Left kidney (tissue), 8 donors: Measurements from ENCODE around the gene NUP54. TPM values are rescaled to one million over a fixed set of nuclear protein-coding genes. Genes with fewer than 3 reads are reported as not detected.

Source experiments
- DNase-seq: peaks from one replicate; pipeline ENCODE4 v3.0.0-alpha.2; 2013
- long read RNA-seq, 8 donors: transcript quantifications; one replicate each; lab custom pipeline, GENCODE V29; 2026
- polyA plus RNA-seq: library from polyadenylated mRNA; unstranded; fragments of 120-200 nt; gene quantifications from one replicate; pipeline ENCODE4 v1.2.1, GENCODE V29; 2013; ENCODE audit not compliant: insufficient read length

The NUP54 gene, protein sequence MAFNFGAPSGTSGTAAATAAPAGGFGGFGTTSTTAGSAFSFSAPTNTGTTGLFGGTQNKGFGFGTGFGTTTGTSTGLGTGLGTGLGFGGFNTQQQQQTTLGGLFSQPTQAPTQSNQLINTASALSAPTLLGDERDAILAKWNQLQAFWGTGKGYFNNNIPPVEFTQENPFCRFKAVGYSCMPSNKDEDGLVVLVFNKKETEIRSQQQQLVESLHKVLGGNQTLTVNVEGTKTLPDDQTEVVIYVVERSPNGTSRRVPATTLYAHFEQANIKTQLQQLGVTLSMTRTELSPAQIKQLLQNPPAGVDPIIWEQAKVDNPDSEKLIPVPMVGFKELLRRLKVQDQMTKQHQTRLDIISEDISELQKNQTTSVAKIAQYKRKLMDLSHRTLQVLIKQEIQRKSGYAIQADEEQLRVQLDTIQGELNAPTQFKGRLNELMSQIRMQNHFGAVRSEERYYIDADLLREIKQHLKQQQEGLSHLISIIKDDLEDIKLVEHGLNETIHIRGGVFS
- 93.6 TPM for polyA plus RNA-seq
- long read RNA-seq, donor 1, transcript NUP54-201 (12 exons, 2,367 nt), result major isoform, 12 of 18 reads
- long read RNA-seq, donor 1, partial matches to known transcripts, result 5 of 18 reads
- long read RNA-seq, donor 1, other reads (novel, unspliced or antisense), result 0 of 18 reads
- long read RNA-seq, donor 2, transcript NUP54-201 (12 exons, 2,367 nt), result major isoform, 8 of 16 reads
- long read RNA-seq, donor 2, partial matches to known transcripts, result 7 of 16 reads
- long read RNA-seq, donor 2, other reads (novel, unspliced or antisense), result 0 of 16 reads
- long read RNA-seq, donor 3, transcript NUP54-201 (12 exons, 2,367 nt), result major isoform, 8 of 19 reads
- long read RNA-seq, donor 3, partial matches to known transcripts, result 10 of 19 reads
- long read RNA-seq, donor 3, other reads (novel, unspliced or antisense), result 0 of 19 reads
- long read RNA-seq, donor 4, partial matches to known transcripts, result 0 of 1 reads
- long read RNA-seq, donor 4, other reads (novel, unspliced or antisense), result 0 of 1 reads
- long read RNA-seq, donor 5, transcript NUP54-201 (12 exons, 2,367 nt), result major isoform, 18 of 35 reads
- long read RNA-seq, donor 5, partial matches to known transcripts, result 16 of 35 reads
- long read RNA-seq, donor 5, other reads (novel, unspliced or antisense), result 0 of 35 reads
- long read RNA-seq, donor 6, transcript NUP54-201 (12 exons, 2,367 nt), result major isoform, 11 of 29 reads
- long read RNA-seq, donor 6, partial matches to known transcripts, result 18 of 29 reads
- long read RNA-seq, donor 6, other reads (novel, unspliced or antisense), result 0 of 29 reads
- long read RNA-seq, donor 7, transcript NUP54-201 (12 exons, 2,367 nt), result major isoform, 6 of 20 reads
- long read RNA-seq, donor 7, partial matches to known transcripts, result 12 of 20 reads
- long read RNA-seq, donor 7, other reads (novel, unspliced or antisense), result 0 of 20 reads
- long read RNA-seq, donor 8, transcript NUP54-201 (12 exons, 2,367 nt), result major isoform, 6 of 6 reads
- long read RNA-seq, donor 8, partial matches to known transcripts, result 0 of 6 reads
- long read RNA-seq, donor 8, other reads (novel, unspliced or antisense), result 0 of 6 reads

- peak; percentile 96 for DNase-seq
These were observed at the start of gene NUP54 for GRCh38 chr4:76148142-76148865. Gene NUP54 (minus strand): TSS chr4:76148397. CDS start chr4:76148374, 23 bp downstream.

DNA sequence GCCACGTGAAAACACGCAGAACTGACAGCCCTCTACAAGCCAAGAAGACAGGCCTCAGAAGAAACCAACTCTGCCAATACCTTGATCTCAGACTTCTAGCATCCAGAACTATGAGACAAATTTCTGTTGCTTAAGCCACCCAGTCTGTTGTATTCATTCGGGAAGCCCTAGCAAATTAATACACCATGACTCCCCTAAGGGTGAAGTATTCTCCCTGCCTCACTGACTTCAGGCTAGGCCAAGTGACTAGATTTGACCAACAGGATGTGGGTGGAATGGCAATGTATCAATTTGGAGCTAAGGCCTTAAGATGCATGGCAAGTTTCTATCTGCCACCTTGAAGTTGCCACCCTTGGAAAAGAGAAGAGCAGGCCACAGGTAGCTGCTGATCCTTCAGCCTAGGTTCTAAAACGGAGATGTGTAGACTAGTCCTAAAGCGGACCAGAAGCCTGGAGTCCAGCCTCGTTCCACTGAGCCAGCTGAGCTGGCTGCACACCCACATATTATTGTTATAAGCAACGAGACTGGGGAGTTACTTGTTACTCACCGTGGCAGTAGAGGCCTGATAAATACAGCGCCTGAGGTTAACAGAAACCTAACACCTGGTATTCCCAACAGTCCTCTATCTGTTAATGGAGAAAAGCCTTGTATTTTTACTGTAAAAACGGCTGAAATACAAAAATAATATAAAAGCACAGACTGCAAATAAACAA, 49.0 kb upstream of the NUP54 start:
- no peak for DNase-seq

GRCh38 chr4:76196376-76196775, 48.2 kb upstream of the NUP54 start:
- DNase-seq, result no peak

- DNase-seq, result no peak
These were observed 47.1 kb upstream of the NUP54 start for GRCh38 chr4:76195326-76195725.

- DNase-seq, result no peak
These were observed 46.1 kb upstream of the NUP54 start for GRCh38 chr4:76194325-76194724.

- no peak for DNase-seq
These were observed 44.0 kb upstream of the NUP54 start for GRCh38 chr4:76192236-76192635.

- no peak for DNase-seq
These were observed 40.4 kb upstream of the NUP54 start for GRCh38 chr4:76188557-76188956.

DNA sequence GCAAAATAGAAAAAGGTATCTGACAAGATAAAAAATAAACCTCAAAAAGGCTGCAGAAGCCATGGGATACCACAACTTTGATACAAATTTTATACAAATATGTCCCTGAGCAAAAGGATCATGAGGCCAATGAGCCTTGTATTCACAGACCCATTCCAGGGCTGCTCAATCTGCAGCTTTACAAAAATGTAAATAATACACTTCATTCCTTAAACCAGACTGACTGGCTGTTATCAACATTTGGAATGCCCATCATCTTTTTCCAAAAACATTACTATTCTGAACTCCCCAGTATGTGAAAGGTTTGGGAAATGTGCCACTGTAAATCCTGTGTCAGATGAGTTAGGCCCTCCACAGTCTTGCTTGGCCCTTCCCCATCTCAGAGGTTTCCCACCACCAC, 40.0 kb upstream of the NUP54 start:
- no peak for DNase-seq

DNA sequence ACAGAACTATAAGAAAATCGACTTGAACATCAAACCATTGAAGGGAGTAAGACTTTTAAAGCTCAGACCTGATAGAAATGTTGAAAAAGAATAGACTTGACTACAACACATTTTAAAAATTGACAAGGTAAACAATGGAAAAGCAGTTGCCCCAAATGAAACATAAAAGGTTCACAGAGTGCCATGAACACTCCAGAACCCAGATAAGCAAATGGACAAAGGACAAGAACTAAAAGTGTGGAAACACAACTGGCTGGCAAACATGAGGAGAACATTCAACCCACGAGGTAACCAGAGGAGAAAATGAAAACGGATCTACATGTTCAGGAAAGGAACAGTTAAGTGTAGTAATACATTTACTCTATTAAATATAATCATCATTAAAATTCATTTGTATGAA, 39.0 kb upstream of the NUP54 start:
- DNase-seq, result no peak

GRCh38 chr4:76182463-76182862, 34.3 kb upstream of the NUP54 start:
- DNase-seq, result no peak

GRCh38 chr4:76179398-76180318, 31.5 kb upstream of the NUP54 start:
- peak; percentile 76 for DNase-seq

GRCh38 chr4:76178296-76178695, 30.1 kb upstream of the NUP54 start:
- no peak for DNase-seq

GRCh38 chr4:76177709-76178108, 29.5 kb upstream of the NUP54 start:
- DNase-seq, result no peak

- no peak for DNase-seq
These were observed 27.1 kb upstream of the NUP54 start for GRCh38 chr4:76175336-76175735.

DNA sequence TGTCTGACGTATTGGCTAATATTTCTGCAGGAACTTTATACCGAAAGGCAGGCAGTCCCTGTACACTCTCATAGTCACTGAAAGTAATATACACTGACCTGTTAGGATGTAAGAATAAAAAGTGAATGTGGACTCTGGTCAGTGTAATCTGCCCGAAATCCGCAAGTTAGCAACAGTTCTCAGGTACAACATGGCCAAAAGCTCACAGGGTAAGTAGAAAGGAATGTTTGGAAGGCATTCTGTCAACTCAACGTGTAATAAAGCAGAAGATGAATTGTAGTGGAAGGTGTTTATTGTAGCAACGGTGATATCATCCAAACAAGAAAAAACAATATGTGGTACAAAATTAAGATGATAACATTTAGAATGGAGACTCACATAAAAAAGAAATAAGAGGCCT, 26.0 kb upstream of the NUP54 start:
- no peak for DNase-seq

DNA sequence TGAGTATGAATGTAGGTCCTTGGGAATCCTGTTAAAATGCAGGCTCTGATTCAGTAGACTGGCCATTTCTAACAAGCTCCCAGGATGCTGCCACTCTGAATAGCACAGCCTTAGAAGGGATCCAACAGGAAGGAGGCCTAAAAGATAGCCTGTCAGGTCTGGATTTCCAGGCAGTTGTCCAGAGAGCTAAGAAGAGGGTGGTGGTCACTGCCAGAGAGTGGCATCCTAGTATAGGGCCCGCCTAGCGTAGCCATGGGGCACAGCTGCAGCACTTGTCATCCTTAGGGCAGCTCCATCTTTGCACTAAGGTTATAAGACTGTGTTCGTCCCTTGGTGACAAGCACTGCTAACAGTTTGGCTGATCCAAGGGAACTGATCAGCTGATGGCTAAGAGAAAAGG, 20.5 kb upstream of the NUP54 start:
- DNase-seq, result no peak

- no peak for DNase-seq
These were observed 18.3 kb upstream of the NUP54 start for GRCh38 chr4:76166480-76166879.

DNA sequence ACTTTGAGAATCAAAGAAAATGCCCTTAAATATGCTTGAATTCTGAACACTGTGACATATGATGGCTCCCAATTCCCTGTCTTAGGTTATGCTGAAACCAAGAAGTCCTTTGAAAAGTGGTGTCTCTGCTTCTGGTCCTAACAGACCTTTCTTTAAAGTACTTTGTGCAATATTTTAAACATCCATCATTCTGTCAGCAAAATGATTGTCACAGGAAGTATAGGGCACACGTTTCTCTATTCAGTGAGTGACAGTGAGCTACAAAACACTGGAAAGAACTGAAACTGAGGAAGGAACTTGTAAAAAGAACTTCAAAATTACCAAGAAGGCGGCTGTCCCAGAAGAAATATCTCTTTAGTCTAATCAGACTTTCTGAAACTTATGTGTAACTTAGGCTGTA, 12.2 kb upstream of the NUP54 start:
- DNase-seq, result no peak

DNA sequence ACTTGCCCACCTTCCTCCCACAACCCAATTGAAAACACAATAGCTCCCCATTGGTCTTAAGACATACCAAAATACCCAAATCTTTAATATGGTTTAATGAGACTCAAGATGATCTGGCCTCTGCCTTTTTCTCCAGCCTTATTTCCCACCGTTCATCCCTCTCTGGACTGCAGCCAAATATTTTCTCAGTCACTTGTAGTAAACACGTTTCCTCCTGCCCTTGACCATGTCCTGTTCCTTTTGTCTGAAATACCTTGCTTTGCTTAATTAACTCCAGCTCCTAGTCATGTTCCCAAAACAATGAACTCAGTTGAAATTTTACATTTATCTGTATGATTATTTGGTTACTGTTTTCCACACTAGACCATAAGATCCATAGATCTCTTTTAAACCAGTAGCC, 8.4 kb upstream of the NUP54 start:
- no peak for DNase-seq
